ENCODE measurements around the gene MMP11. TPM values are rescaled to one million over a fixed set of nuclear protein-coding genes. Genes with fewer than 3 reads are reported as not detected.

MMP11 gene
- polyA plus RNA-seq, 1 donor from 2014 or later = 9.3 TPM

DNA sequence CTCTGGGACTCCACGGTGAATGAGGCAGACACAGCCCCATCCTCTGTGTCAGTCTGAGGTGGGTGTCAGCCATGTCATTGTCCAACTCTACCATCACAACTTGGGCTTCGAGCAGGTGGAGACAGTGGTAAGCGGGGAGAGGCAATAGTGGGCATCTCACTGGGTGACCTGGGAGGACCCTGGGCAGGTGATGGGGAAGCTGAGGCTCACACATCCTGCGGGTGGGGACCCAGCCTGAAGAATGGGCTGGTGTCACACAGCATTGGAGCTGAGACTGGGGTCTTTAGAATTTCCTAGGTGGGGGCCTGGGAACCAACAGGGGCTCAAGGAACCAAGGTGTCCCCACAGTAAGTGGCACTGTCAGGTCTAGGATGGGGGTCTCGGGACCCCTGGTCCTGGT is 7.1 kb downstream of the MMP11 start:
- H3K9me3 ChIP-seq (ENCODE audit: low read length) = no peaks in the 10 kb centered on the region
- H4K20me1 ChIP-seq (ENCODE audit: insufficient read depth) = no peaks in the 10 kb centered on the region
- no peak overlapping the region for H2AFZ ChIP-seq (ENCODE audit: low read depth, low read length)
- TF ChIP-seq, protein P1, sequence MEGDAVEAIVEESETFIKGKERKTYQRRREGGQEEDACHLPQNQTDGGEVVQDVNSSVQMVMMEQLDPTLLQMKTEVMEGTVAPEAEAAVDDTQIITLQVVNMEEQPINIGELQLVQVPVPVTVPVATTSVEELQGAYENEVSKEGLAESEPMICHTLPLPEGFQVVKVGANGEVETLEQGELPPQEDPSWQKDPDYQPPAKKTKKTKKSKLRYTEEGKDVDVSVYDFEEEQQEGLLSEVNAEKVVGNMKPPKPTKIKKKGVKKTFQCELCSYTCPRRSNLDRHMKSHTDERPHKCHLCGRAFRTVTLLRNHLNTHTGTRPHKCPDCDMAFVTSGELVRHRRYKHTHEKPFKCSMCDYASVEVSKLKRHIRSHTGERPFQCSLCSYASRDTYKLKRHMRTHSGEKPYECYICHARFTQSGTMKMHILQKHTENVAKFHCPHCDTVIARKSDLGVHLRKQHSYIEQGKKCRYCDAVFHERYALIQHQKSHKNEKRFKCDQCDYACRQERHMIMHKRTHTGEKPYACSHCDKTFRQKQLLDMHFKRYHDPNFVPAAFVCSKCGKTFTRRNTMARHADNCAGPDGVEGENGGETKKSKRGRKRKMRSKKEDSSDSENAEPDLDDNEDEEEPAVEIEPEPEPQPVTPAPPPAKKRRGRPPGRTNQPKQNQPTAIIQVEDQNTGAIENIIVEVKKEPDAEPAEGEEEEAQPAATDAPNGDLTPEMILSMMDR (IDR thresholded peaks at IDR 0.05; ENCODE audit: poor library complexity, severe bottlenecking) = no peak
- TF ChIP-seq EP300 (conservative IDR thresholded peaks at IDR 0.05; ENCODE audit: poor library complexity, severe bottlenecking) (no peak), EZH2 (IDR thresholded peaks at IDR 0.05; ENCODE audit: borderline replicate concordance, insufficient read depth, low read length, poor library complexity, severe bottlenecking) (no peak), POLR2AphosphoS5 (IDR thresholded peaks at IDR 0.05) (no peak), MXI1 (conservative IDR thresholded peaks at IDR 0.05; ENCODE audit: poor library complexity, severe bottlenecking) (no peak), RAD21 (conservative IDR thresholded peaks at IDR 0.05) (no peak), TAF1 (IDR thresholded peaks at IDR 0.05; ENCODE audit: low read depth) (no peak), SMC3 (conservative IDR thresholded peaks at IDR 0.05; ENCODE audit: poor library complexity) (no peak), REST (IDR thresholded peaks at IDR 0.05; ENCODE audit: borderline replicate concordance) (no peak)
- H3K27me3 ChIP-seq (ENCODE audit: insufficient read depth, low read depth, low read length) = no peaks in the 10 kb centered on the region
- H3F3A ChIP-seq (ENCODE audit: insufficient read depth, low read length, poor library complexity, severe bottlenecking) = no peaks in the 10 kb centered on the region
- H3K9me2 ChIP-seq (ENCODE audit: insufficient read depth, low read length) = no peaks in the 10 kb centered on the region
- no peaks in the 10 kb centered on the region for H3K36me3 ChIP-seq (ENCODE audit: insufficient read depth, low read length)
- H3K79me2 ChIP-seq (replicated peaks; ENCODE audit: insufficient read depth, low read length) = no peaks in the 10 kb centered on the region
- H3K9ac ChIP-seq (ENCODE audit: low read length) = no peak overlapping the region
- H3K27ac ChIP-seq (ENCODE audit: low read length) = no peak overlapping the region
- no peak overlapping the region for H3K4me3 ChIP-seq (ENCODE audit: low read length)
- no peak overlapping the region for H3K4me2 ChIP-seq (ENCODE audit: low read length)

DNA sequence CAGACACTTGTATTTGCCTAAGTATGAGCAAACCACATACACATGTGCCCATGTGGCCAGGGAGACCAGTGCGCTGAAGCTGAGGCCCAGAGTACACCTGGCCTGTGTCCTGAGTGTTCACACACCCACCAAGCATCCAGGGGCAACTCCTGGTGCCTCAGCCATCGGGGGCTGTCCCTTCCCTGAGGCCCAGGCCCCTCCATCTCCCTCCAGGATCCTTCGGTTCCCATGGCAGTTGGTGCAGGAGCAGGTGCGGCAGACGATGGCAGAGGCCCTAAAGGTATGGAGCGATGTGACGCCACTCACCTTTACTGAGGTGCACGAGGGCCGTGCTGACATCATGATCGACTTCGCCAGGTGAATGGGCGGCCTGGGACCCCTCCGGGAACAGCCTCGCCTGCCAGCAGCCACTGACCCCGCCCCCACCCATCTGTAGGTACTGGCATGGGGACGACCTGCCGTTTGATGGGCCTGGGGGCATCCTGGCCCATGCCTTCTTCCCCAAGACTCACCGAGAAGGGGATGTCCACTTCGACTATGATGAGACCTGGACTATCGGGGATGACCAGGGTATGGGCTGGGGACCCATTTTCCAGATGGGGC is 7.6 kb downstream of the MMP11 start:
- H3K27ac ChIP-seq (ENCODE audit: low read length) = no peak overlapping the region
- TF ChIP-seq EZH2 (IDR thresholded peaks at IDR 0.05; ENCODE audit: borderline replicate concordance, insufficient read depth, low read length, poor library complexity, severe bottlenecking) (no peak), SMC3 (conservative IDR thresholded peaks at IDR 0.05; ENCODE audit: poor library complexity) (no peak), MXI1 (conservative IDR thresholded peaks at IDR 0.05; ENCODE audit: poor library complexity, severe bottlenecking) (no peak), TAF1 (IDR thresholded peaks at IDR 0.05; ENCODE audit: low read depth) (no peak), EP300 (conservative IDR thresholded peaks at IDR 0.05; ENCODE audit: poor library complexity, severe bottlenecking) (no peak), RAD21 (conservative IDR thresholded peaks at IDR 0.05) (no peak), REST (IDR thresholded peaks at IDR 0.05; ENCODE audit: borderline replicate concordance) (no peak), POLR2AphosphoS5 (IDR thresholded peaks at IDR 0.05) (no peak)
- TF ChIP-seq, protein P1 (IDR thresholded peaks at IDR 0.05; ENCODE audit: poor library complexity, severe bottlenecking) = no peak
- no peaks in the 10 kb centered on the region for H4K20me1 ChIP-seq (ENCODE audit: insufficient read depth)
- no peak overlapping the region for H3K4me3 ChIP-seq (ENCODE audit: low read length)
- no peaks in the 10 kb centered on the region for H3K9me3 ChIP-seq (ENCODE audit: low read length)
- no peaks in the 10 kb centered on the region for H3F3A ChIP-seq (ENCODE audit: insufficient read depth, low read length, poor library complexity, severe bottlenecking)
- H3K36me3 ChIP-seq (ENCODE audit: insufficient read depth, low read length) = no peaks in the 10 kb centered on the region
- no peak overlapping the region for H3K4me2 ChIP-seq (ENCODE audit: low read length)
- no peak overlapping the region for H3K9ac ChIP-seq (ENCODE audit: low read length)
- H3K9me2 ChIP-seq (ENCODE audit: insufficient read depth, low read length) = no peaks in the 10 kb centered on the region
- H3K79me2 ChIP-seq (replicated peaks; ENCODE audit: insufficient read depth, low read length) = no peaks in the 10 kb centered on the region
- no peak overlapping the region for H2AFZ ChIP-seq (ENCODE audit: low read depth, low read length)
- no peaks in the 10 kb centered on the region for H3K27me3 ChIP-seq (ENCODE audit: insufficient read depth, low read depth, low read length)

All from neural cell (in vitro differentiated cells).